Caco-2 (cell line): Measurements from ENCODE around the gene KIAA0232. TPM values are rescaled to one million over a fixed set of nuclear protein-coding genes. Genes with fewer than 3 reads are reported as not detected.
A peak's percentile ranks its signal among the peaks of the same experiment; 100 is the strongest.
"Not testable (repeated sequence)": the region's sequence is repeated elsewhere in the genome, so short reads cannot be mapped to it uniquely, and the experiment has no call there.

ENCODE experiments used
- BruUV-seq: library from RNA; stranded (reverse); fragments of 400-500 nt; replicated peaks from 2 replicates; lab custom pipeline; 2021; lab: Mats Ljungman, UMichigan
- CTCF ChIA-PET: fragments of 300-600 bp; sonication (Branson Sonifier 250); formaldehyde crosslinking; loops from one replicate; lab custom pipeline; 2022; ENCODE audit warnings: antibody characterized with exemption; lab: Charles Lee
- POLR2A ChIA-PET: fragments of 300-600 bp; sonication (Branson Sonifier 250); formaldehyde crosslinking; loops from one replicate; lab custom pipeline; 2022; ENCODE audit warnings: antibody characterized with exemption; lab: Charles Lee
- DNase-seq, 2 experiments: peaks; one replicate each; pipeline versions ENCODE4 v3.0.0 to v3.0.0-alpha.2; 2020 to 2022
- H3K27me3 ChIP-seq: replicated peaks from 2 replicates; pipeline ENCODE4 v1.6.0; 2011; ENCODE audit warnings: low read length; ENCODE audit not compliant: control insufficient read depth, insufficient read depth
- H3K36me3 ChIP-seq: 2 replicates; pipeline ENCODE4 v1.5.1; 2011; ENCODE audit warnings: low read length; ENCODE audit not compliant: control insufficient read depth, insufficient read depth
- H3K4me1 ChIP-seq: fragments of 250-450 bp; sonication (Bioruptor Pico); 2 replicates; pipeline ENCODE4 v1.5.1; 2020; ENCODE audit warnings: mild to moderate bottlenecking
- H3K4me3 ChIP-seq: 2 replicates; pipeline ENCODE4 v1.5.1; 2011; ENCODE audit warnings: low read depth, mild to moderate bottlenecking, control low read depth, low read length
- H3K9me3 ChIP-seq: fragments of 250-450 bp; sonication (Bioruptor Pico); 2 replicates; pipeline ENCODE4 v1.5.1; 2020; ENCODE audit warnings: mild to moderate bottlenecking, moderate library complexity
- H3K27ac Mint-ChIP-seq: one replicate; pipeline ENCODE4 v1.8.0; 2022; ENCODE audit warnings: mixed read lengths; ENCODE audit not compliant: unreplicated experiment
- H3K27me3 Mint-ChIP-seq: one replicate; pipeline ENCODE4 v1.8.0; 2022; ENCODE audit warnings: mixed read lengths; ENCODE audit not compliant: insufficient read depth, unreplicated experiment
- H3K36me3 Mint-ChIP-seq: one replicate; pipeline ENCODE4 v1.8.0; 2022; ENCODE audit warnings: mild to moderate bottlenecking, mixed read lengths; ENCODE audit not compliant: insufficient read depth, unreplicated experiment
- H3K4me1 Mint-ChIP-seq: one replicate; pipeline ENCODE4 v1.8.0; 2022; ENCODE audit warnings: low read depth, mixed read lengths; ENCODE audit not compliant: unreplicated experiment
- H3K4me3 Mint-ChIP-seq: one replicate; pipeline ENCODE4 v1.8.0; 2022; ENCODE audit warnings: mild to moderate bottlenecking, moderate library complexity, mixed read lengths; ENCODE audit not compliant: unreplicated experiment
- H3K9me3 Mint-ChIP-seq: one replicate; pipeline ENCODE4 v1.8.0; 2022; ENCODE audit warnings: mixed read lengths; ENCODE audit not compliant: unreplicated experiment
- intact Hi-C: fragments of 100-400 bp; cut with micrococcal nuclease; formaldehyde crosslinking; loops from one replicate; pipeline ENCODE4 v1.10.0; 2022; ENCODE audit not compliant: unreplicated experiment
- total RNA-seq: library from RNA; stranded (reverse); gene quantifications from 2 replicates; pipeline ENCODE4 v1.2.3, GENCODE V29; 2022
- TF ChIP-seq, protein P1 (sequence below), 2 experiments: fragments of 200-600 bp in 1 of 2; IDR thresholded peaks; 1 replicate in 1 of 2; 2 replicates in 1 of 2; pipeline versions ENCODE4 v1.5.1 to v1.8.0; 2011 to 2022; ENCODE audit warnings: antibody characterized with exemption in 1 of 2, control low read depth in 1 of 2, inconsistent platforms in 1 of 2, low read depth in 1 of 2, low read length in 1 of 2, mild to moderate bottlenecking in 1 of 2, moderate library complexity in 1 of 2; ENCODE audit not compliant: insufficient read depth in 1 of 2, severe bottlenecking in 1 of 2, unreplicated experiment in 1 of 2

KIAA0232 gene
- total RNA-seq, 1 experiment from 2014 or later, result 19.7 TPM

DNA sequence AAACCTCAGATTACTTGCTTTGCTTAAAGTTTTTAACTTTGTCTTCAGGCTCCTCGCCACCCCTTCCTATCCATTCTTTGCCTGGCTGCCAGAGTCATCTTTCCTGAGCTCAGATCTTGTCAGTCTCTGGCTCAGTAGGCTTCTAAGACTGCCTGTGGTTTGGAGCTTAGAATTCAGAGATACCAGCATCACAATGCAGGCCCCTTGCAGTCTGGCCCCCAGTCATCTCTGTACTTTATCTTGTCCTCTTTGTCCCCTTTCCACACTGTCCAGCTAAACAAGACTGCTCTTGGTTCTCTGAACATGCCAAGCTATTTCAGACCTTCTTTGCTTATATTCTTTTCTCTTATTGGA lies 3.0 kb downstream of the KIAA0232 start:
- TF ChIP-seq, protein P1, sequence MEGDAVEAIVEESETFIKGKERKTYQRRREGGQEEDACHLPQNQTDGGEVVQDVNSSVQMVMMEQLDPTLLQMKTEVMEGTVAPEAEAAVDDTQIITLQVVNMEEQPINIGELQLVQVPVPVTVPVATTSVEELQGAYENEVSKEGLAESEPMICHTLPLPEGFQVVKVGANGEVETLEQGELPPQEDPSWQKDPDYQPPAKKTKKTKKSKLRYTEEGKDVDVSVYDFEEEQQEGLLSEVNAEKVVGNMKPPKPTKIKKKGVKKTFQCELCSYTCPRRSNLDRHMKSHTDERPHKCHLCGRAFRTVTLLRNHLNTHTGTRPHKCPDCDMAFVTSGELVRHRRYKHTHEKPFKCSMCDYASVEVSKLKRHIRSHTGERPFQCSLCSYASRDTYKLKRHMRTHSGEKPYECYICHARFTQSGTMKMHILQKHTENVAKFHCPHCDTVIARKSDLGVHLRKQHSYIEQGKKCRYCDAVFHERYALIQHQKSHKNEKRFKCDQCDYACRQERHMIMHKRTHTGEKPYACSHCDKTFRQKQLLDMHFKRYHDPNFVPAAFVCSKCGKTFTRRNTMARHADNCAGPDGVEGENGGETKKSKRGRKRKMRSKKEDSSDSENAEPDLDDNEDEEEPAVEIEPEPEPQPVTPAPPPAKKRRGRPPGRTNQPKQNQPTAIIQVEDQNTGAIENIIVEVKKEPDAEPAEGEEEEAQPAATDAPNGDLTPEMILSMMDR (IDR thresholded peaks at IDR 0.05; ENCODE audit: insufficient read depth in 1 of 2, low read depth in 1 of 2, low read length in 1 of 2, severe bottlenecking in 1 of 2, unreplicated experiment in 1 of 2), result no peak
- Mint-ChIP-seq H3K27ac (no peak overlapping the region), H3K4me3 (peak overlapping the region; percentile 32), H3K4me1 (peaks cover 19% of the 10 kb centered on the region), H3K27me3 (no peaks in the 10 kb centered on the region), H3K9me3 (no peaks in the 10 kb centered on the region), H3K36me3 (peaks cover 17% of the 10 kb centered on the region)
- CTCF ChIA-PET, result interaction anchor here (0.6 kb wide), 1 partner anchor 25 kb away, joined by 3 read pairs; no protein-coding TSS in a partner anchor
- Histone ChIP-seq H3K9me3 (no peaks in the 10 kb centered on the region), H3K4me3 (no peak overlapping the region), H3K27me3 (no peaks in the 10 kb centered on the region), H3K36me3 (no peaks in the 10 kb centered on the region; the same call in 1 of the 2 replicates), H3K4me1 (no peaks in the 10 kb centered on the region)
- intact Hi-C loops, result no loop called here
- no TSS peak for BruUV-seq
- POLR2A ChIA-PET, result no interaction called here
- DNase-seq, result no peak

DNA sequence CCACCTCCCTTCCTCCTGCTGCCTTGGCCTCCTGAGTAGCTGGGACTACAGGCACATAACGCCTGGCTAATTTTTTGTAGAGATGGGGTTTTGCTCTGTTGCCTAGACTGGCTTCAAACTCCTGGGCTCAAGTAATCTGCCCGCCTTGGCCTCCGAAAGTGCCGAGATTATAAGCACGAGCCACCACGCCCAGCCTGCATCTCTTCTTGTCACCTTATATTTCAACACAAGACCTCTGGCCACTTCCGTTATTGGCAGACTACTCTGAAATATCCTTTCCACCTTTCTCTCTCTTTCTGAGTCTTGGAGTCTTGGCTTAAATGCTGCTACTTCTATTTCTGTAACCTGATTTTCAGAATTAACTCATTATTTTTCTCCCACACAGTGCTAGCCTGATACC lies 5.6 kb downstream of the KIAA0232 start:
- Histone ChIP-seq H3K4me1 (no peaks in the 10 kb centered on the region), H3K27me3 (no peaks in the 10 kb centered on the region), H3K9me3 (no peaks in the 10 kb centered on the region), H3K4me3 (no peak overlapping the region), H3K36me3 (no peaks in the 10 kb centered on the region; the same call in 1 of the 2 replicates)
- POLR2A ChIA-PET, result no interaction called here
- TF ChIP-seq, protein P1 (IDR thresholded peaks at IDR 0.05; ENCODE audit: insufficient read depth in 1 of 2, low read depth in 1 of 2, low read length in 1 of 2, severe bottlenecking in 1 of 2, unreplicated experiment in 1 of 2), result no peak
- peaks cover 19% of the 10 kb centered on the region for H3K4me1 Mint-ChIP-seq
- BruUV-seq, result no TSS peak
- no peaks in the 10 kb centered on the region for H3K27me3 Mint-ChIP-seq
- no peak overlapping the region for H3K4me3 Mint-ChIP-seq
- H3K9me3 Mint-ChIP-seq, result peaks cover 7% of the 10 kb centered on the region
- H3K27ac Mint-ChIP-seq, result peak overlapping the region; percentile 73
- intact Hi-C loops, result no loop called here
- H3K36me3 Mint-ChIP-seq, result peaks cover 35% of the 10 kb centered on the region
- CTCF ChIA-PET, result no interaction called here
- DNase-seq, result no peak

DNA sequence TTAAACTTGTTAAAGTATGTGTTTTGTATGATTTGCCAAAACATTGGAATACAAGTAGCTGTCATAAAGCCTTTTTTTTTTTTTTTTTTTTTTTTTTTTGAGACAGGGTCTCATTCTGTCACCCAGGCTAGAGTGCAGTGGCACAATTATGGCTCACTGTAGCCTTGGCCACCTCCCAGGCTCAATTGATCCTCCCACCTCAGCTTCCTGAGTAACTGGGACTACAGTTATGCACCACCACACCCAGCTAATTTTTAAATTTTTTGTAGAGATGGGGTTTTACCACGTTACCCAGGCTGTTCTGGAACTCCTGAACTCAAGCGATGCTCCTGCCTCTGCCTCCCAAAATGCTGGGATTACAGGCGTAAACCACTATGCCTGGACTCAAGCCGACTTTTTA lies 8.7 kb downstream of the KIAA0232 start:
- intact Hi-C loops, POLR2A ChIA-PET, DNase-seq, H3K4me3 Mint-ChIP-seq, H3K27me3 Mint-ChIP-seq, H3K9me3 Mint-ChIP-seq, H3K27me3 ChIP-seq, H3K36me3 ChIP-seq, CTCF ChIA-PET, BruUV-seq, H3K27ac Mint-ChIP-seq, H3K4me1 ChIP-seq, H3K4me3 ChIP-seq, H3K9me3 ChIP-seq: not testable (repeated sequence)
- Mint-ChIP-seq H3K36me3 (peaks cover 42% of the 10 kb centered on the region), H3K4me1 (peaks cover 11% of the 10 kb centered on the region)

DNA sequence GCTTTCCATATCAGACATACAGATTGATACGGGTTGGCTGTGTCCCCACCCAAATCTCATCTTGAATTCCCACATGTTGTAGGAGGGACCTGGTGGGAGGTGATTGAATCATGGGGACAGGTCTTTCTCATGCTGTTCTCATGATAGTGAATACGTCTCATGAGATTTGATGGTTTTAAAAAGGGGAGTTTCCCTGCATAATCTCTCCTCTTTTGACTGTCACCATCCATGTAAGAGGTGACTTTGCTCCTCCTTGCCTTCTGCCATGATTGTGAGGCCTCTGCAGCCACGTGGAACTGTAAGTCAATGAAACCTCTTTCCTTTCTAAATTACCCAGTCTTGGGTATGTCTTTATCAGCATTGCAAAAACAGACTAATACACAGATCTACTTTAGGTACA lies 9.3 kb downstream of the KIAA0232 start:
- H3K4me3 Mint-ChIP-seq, H3K36me3 ChIP-seq, CTCF ChIA-PET, H3K4me1 ChIP-seq, H3K27ac Mint-ChIP-seq, H3K27me3 ChIP-seq, DNase-seq, POLR2A ChIA-PET, intact Hi-C loops, H3K9me3 Mint-ChIP-seq, BruUV-seq, H3K4me3 ChIP-seq, H3K27me3 Mint-ChIP-seq, H3K9me3 ChIP-seq: not testable (repeated sequence)
- peaks cover 11% of the 10 kb centered on the region for H3K4me1 Mint-ChIP-seq
- H3K36me3 Mint-ChIP-seq, result peaks cover 42% of the 10 kb centered on the region
